ENCODE results near the gene NAP1L4.
A peak's percentile ranks its signal among the peaks of the same experiment; 100 is the strongest.

The NAP1L4 gene

GRCh38 chr11:2992234-2992996 lies at the start of gene NAP1L4:
Gene NAP1L4, minus strand, starts transcription at chr11:2992329. Its CDS starts 13,109 bp downstream, at chr11:2979220.
- peak; percentile 98 for DNase-seq

GRCh38 chr11:3040881-3041280 lies 48.8 kb upstream of the NAP1L4 start:
- no peak for DNase-seq

GRCh38 chr11:3037945-3038271 lies 45.8 kb upstream of the NAP1L4 start:
- DNase-seq = no peak

- DNase-seq = peak; percentile 62
Measured at GRCh38 chr11:3037040-3037944, 45.2 kb upstream of the NAP1L4 start.

GRCh38 chr11:3036419-3036818 lies 44.3 kb upstream of the NAP1L4 start:
- no peak for DNase-seq

GRCh38 chr11:3035333-3035732 lies 43.2 kb upstream of the NAP1L4 start:
- no peak for DNase-seq

GRCh38 chr11:3030289-3031070 lies 38.4 kb upstream of the NAP1L4 start:
- no peak for DNase-seq

GRCh38 chr11:3028813-3029212 lies 36.7 kb upstream of the NAP1L4 start:
- DNase-seq = no peak

- DNase-seq = no peak
Measured at GRCh38 chr11:3026803-3027202, 34.7 kb upstream of the NAP1L4 start.

- DNase-seq = no peak
Measured at GRCh38 chr11:3022982-3023381, 30.9 kb upstream of the NAP1L4 start.

- DNase-seq = no peak
Measured at GRCh38 chr11:3022300-3022967, 30.3 kb upstream of the NAP1L4 start.

- peak; percentile 43 for DNase-seq
Measured at GRCh38 chr11:3021125-3021524, 29.0 kb upstream of the NAP1L4 start.

- no peak for DNase-seq
Measured at GRCh38 chr11:3020011-3020410, 27.9 kb upstream of the NAP1L4 start.

GRCh38 chr11:3018596-3018995 lies 26.5 kb upstream of the NAP1L4 start:
- no peak for DNase-seq

GRCh38 chr11:3016861-3017260 lies 24.7 kb upstream of the NAP1L4 start:
- no peak for DNase-seq

- no peak for DNase-seq
Measured at GRCh38 chr11:3015796-3016195, 23.7 kb upstream of the NAP1L4 start.

- DNase-seq = no peak
Measured at GRCh38 chr11:3014943-3015342, 22.8 kb upstream of the NAP1L4 start.

GRCh38 chr11:3014057-3014938 lies 22.2 kb upstream of the NAP1L4 start:
- no peak for DNase-seq

GRCh38 chr11:3011891-3012885 lies 20.1 kb upstream of the NAP1L4 start:
- DNase-seq = no peak

GRCh38 chr11:3010521-3011275 lies 18.6 kb upstream of the NAP1L4 start:
- no peak for DNase-seq

Data from NCI-H1092 treated with DMSO at 0.1 percent for 48 hours (cell line).